HL-60/S4 treated with phorbol 12-myristate 13-acetate at 8.2 ng/mL for 4 days and 3 days (cell line): ENCODE results near the gene SLC41A1.

ENCODE experiments used
- in situ Hi-C: fragments of 300-500 bp; cut with MboI; formaldehyde crosslinking; loops from 2 replicates; pipeline ENCODE4 v1.15.0; 2022; ENCODE audit warnings: low sequenced_read_pairs

SLC41A1 gene

GRCh38 chr1:205792481-205792881 lies 20.5 kb downstream of the SLC41A1 start:
- in situ Hi-C loops: loop anchor here (10.0 to 25.0 kb wide), 2 partner anchors 192 to 320 kb away; partner anchors contain the start of gene AVPR1B

GRCh38 chr1:205791568-205792180 lies 21.3 kb downstream of the SLC41A1 start:
- in situ Hi-C loops: loop anchor here (10.0 to 25.0 kb wide), 2 partner anchors 193 to 321 kb away; partner anchors contain the start of gene AVPR1B

- in situ Hi-C loops: loop anchor here (25.0 kb wide), 1 partner anchor 325 kb away; the partner anchor contains the start of gene AVPR1B
These were observed 25.6 kb downstream of the SLC41A1 start for GRCh38 chr1:205787287-205787916.

- in situ Hi-C loops: loop anchor here (25.0 kb wide), 1 partner anchor 326 kb away; the partner anchor contains the start of gene AVPR1B
These were observed 26.4 kb downstream of the SLC41A1 start for GRCh38 chr1:205786601-205787000.

GRCh38 chr1:205785446-205785845 lies 27.6 kb downstream of the SLC41A1 start:
- in situ Hi-C loops: loop anchor here (25.0 kb wide), 1 partner anchor 327 kb away; the partner anchor contains the start of gene AVPR1B

GRCh38 chr1:205783904-205784303 lies 29.1 kb downstream of the SLC41A1 start:
- in situ Hi-C loops: loop anchor here (25.0 kb wide), 1 partner anchor 328 kb away; the partner anchor contains the start of gene AVPR1B

- in situ Hi-C loops: loop anchor here (25.0 kb wide), 1 partner anchor 329 kb away; the partner anchor contains the start of gene AVPR1B
These were observed 29.6 kb downstream of the SLC41A1 start for GRCh38 chr1:205783433-205783795.

GRCh38 chr1:205782627-205783432 lies 30.2 kb downstream of the SLC41A1 start:
- in situ Hi-C loops: loop anchor here (25.0 kb wide), 1 partner anchor 329 kb away; the partner anchor contains the start of gene AVPR1B

GRCh38 chr1:205780335-205780734 lies 32.7 kb downstream of the SLC41A1 start:
- in situ Hi-C loops: loop anchor here (25.0 kb wide), 1 partner anchor 332 kb away; the partner anchor contains the start of gene AVPR1B

GRCh38 chr1:205777994-205778393 lies 35.0 kb downstream of the SLC41A1 start:
- in situ Hi-C loops: loop anchor here (25.0 kb wide), 1 partner anchor 334 kb away; the partner anchor contains the start of gene AVPR1B

- in situ Hi-C loops: loop anchor here (25.0 kb wide), 1 partner anchor 337 kb away; the partner anchor contains the start of gene AVPR1B
These were observed 37.3 kb downstream of the SLC41A1 start for GRCh38 chr1:205775717-205776056.

GRCh38 chr1:205775015-205775716 lies 37.8 kb downstream of the SLC41A1 start, which contains the start of gene RAB29:
TSS of gene RAB29 (minus strand) at chr1:205775482. CDS start at chr1:205774956, 526 bp downstream.
- in situ Hi-C loops: loop anchor here (25.0 kb wide), 1 partner anchor 337 kb away; the partner anchor contains the start of gene AVPR1B

GRCh38 chr1:205774198-205775014 lies 38.6 kb downstream of the SLC41A1 start:
- in situ Hi-C loops: loop anchor here (25.0 kb wide), 1 partner anchor 338 kb away; the partner anchor contains the start of gene AVPR1B

- in situ Hi-C loops: no loop called here
These were observed 40.4 kb downstream of the SLC41A1 start for GRCh38 chr1:205772607-205773032.

GRCh38 chr1:205770618-205771017 lies 42.4 kb downstream of the SLC41A1 start:
- in situ Hi-C loops: no loop called here

GRCh38 chr1:205769641-205770365 lies 43.2 kb downstream of the SLC41A1 start:
- in situ Hi-C loops: no loop called here

GRCh38 chr1:205767248-205767647 lies 45.8 kb downstream of the SLC41A1 start:
- in situ Hi-C loops: no loop called here

- in situ Hi-C loops: no loop called here
These were observed 46.4 kb downstream of the SLC41A1 start for GRCh38 chr1:205766570-205766969.

GRCh38 chr1:205766038-205766437 lies 47.0 kb downstream of the SLC41A1 start:
- in situ Hi-C loops: no loop called here
